H1 (cell line): Measurements from ENCODE around the gene MAN1C1. TPM values are rescaled to one million over a fixed set of nuclear protein-coding genes. Genes with fewer than 3 reads are reported as not detected.

Experiments
- CTCF ChIA-PET: fragments of 300-600 bp; sonication (Branson Sonifier 250); formaldehyde crosslinking; loops from one replicate; lab custom pipeline; 2021; ENCODE audit not compliant: partially characterized antibody; lab: Charles Lee
- POLR2A ChIA-PET: fragments of 300-600 bp; sonication (Branson Sonifier 250); formaldehyde crosslinking; loops from one replicate; lab custom pipeline; 2021; ENCODE audit warnings: inconsistent platforms; ENCODE audit not compliant: partially characterized antibody; lab: Charles Lee
- DNase-seq, 2 experiments: peaks; one replicate each; pipeline versions ENCODE4 v3.0.0 to v3.0.0-alpha.2; 2010 to 2022; ENCODE audit warnings: low spot score in 2 of 2, low read depth in 1 of 2, mixed read lengths in 1 of 2
- FAIRE-seq: peaks from 2 replicates; lab custom pipeline; 2011; peaks lifted over from hg19 to GRCh38; lab: Jason Lieb, UNC
- H2AFZ ChIP-seq: 2 replicates; pipeline ENCODE4 v1.8.1; 2012; ENCODE audit warnings: low read length, inconsistent platforms
- H2AK5ac ChIP-seq: 2 replicates; pipeline ENCODE4 v1.6.1; 2013; ENCODE audit warnings: low read depth, low read length
- H2BK120ac ChIP-seq: replicated peaks from 2 replicates; pipeline ENCODE3; 2013; ENCODE audit warnings: low read depth, low read length, inconsistent platforms
- H2BK12ac ChIP-seq: 2 replicates; pipeline ENCODE4 v1.6.1; 2013; ENCODE audit warnings: low read depth, low read length
- H2BK15ac ChIP-seq: 2 replicates; pipeline ENCODE4 v1.6.1; 2013; ENCODE audit warnings: low read length
- H2BK20ac ChIP-seq: 2 replicates; pipeline ENCODE4 v1.6.1; 2013; ENCODE audit warnings: low read length
- H2BK5ac ChIP-seq: 2 replicates; pipeline ENCODE4 v1.6.1; 2013; ENCODE audit warnings: low read depth, low read length
- H3K14ac ChIP-seq: 2 replicates; pipeline ENCODE4 v1.6.1; 2013; ENCODE audit warnings: inconsistent platforms; ENCODE audit not compliant: insufficient read length
- H3K18ac ChIP-seq: 2 replicates; pipeline ENCODE4 v1.6.1; 2013; ENCODE audit warnings: low read length; ENCODE audit errors: extremely low read depth
- H3K23ac ChIP-seq: 2 replicates; pipeline ENCODE4 v1.6.1; 2013; ENCODE audit warnings: inconsistent platforms; ENCODE audit not compliant: insufficient read length
- H3K23me2 ChIP-seq: 2 replicates; pipeline ENCODE4 v1.6.1; 2013; ENCODE audit warnings: low read depth, low read length
- H3K27ac ChIP-seq: 2 replicates; pipeline ENCODE4 v1.6.1; 2011; ENCODE audit warnings: low read depth, low read length, inconsistent platforms
- H3K27me3 ChIP-seq, 4 experiments: replicated peaks in 1 of 4; 1 replicate in 1 of 4; 2 replicates in 3 of 4; pipeline versions ENCODE4 v1.6.1 to v1.8.1; 2011 to 2013; ENCODE audit warnings: low read length in 3 of 4, mild to moderate bottlenecking in 3 of 4, inconsistent platforms in 2 of 4, mixed read lengths in 2 of 4, moderate library complexity in 1 of 4; ENCODE audit not compliant: control insufficient read depth in 3 of 4, insufficient read depth in 3 of 4; ENCODE audit errors: extremely low read depth in 1 of 4
- H3K36me3 ChIP-seq, 4 experiments: 2 replicates each; pipeline versions ENCODE4 v1.6.1 to v1.8.1; 2011 to 2013; ENCODE audit warnings: mild to moderate bottlenecking in 4 of 4, low read length in 3 of 4, moderate library complexity in 2 of 4, control low read depth in 1 of 4, inconsistent platforms in 1 of 4; ENCODE audit not compliant: insufficient read depth in 4 of 4, control insufficient read depth in 2 of 4
- H3K4ac ChIP-seq: replicated peaks from 2 replicates; pipeline ENCODE3; 2013; ENCODE audit warnings: low read length, low read depth, mixed read lengths, inconsistent platforms; ENCODE audit not compliant: insufficient read length
- H3K4me1 ChIP-seq, 4 experiments: replicated peaks in 1 of 4; 1 replicate in 1 of 4; 2 replicates in 3 of 4; pipeline versions ENCODE4 v1.6.1 to v1.8.1; 2011 to 2013; ENCODE audit warnings: low read length in 3 of 4, inconsistent platforms in 2 of 4, mixed read lengths in 1 of 4; ENCODE audit not compliant: insufficient read depth in 4 of 4, control insufficient read depth in 3 of 4
- H3K4me2 ChIP-seq, 2 experiments: 2 replicates each; pipeline versions ENCODE4 v1.6.1 to v1.8.1; 2011 to 2013; ENCODE audit warnings: low read depth in 2 of 2, low read length in 2 of 2, control low read depth in 1 of 2, inconsistent platforms in 1 of 2, mild to moderate bottlenecking in 1 of 2; ENCODE audit not compliant: insufficient read depth in 1 of 2
- H3K4me3 ChIP-seq, 4 experiments: fragments of 200-600, 300-600 bp in 1 of 4; sonication (generic), shearing (Covaris generic), sonication (Bioruptor Twin) in 1 of 4; 2 replicates each; pipeline versions ENCODE4 v1.5.1 to v1.8.1; 2011 to 2016; ENCODE audit warnings: low read length in 4 of 4, low read depth in 3 of 4, control low read depth in 2 of 4, inconsistent platforms in 2 of 4, mild to moderate bottlenecking in 2 of 4, mixed read lengths in 1 of 4, moderate library complexity in 1 of 4; ENCODE audit not compliant: insufficient read depth in 2 of 4; ENCODE audit errors: extremely low read depth in 1 of 4
- H3K56ac ChIP-seq: replicated peaks from 2 replicates; pipeline ENCODE3; 2013; ENCODE audit warnings: low read depth, mild to moderate bottlenecking, mixed read lengths, low read length, inconsistent platforms; ENCODE audit not compliant: insufficient read length
- H3K79me1 ChIP-seq: 2 replicates; pipeline ENCODE4 v1.6.1; 2013; ENCODE audit warnings: low read depth, low read length, control low read depth
- H3K79me2 ChIP-seq, 2 experiments: 2 replicates each; pipeline versions ENCODE4 v1.6.1 to v1.8.1; 2012 to 2013; ENCODE audit warnings: low read length in 2 of 2, mild to moderate bottlenecking in 2 of 2, inconsistent platforms in 1 of 2; ENCODE audit not compliant: insufficient read depth in 2 of 2, control insufficient read depth in 1 of 2
- H3K9ac ChIP-seq, 4 experiments: replicated peaks in 1 of 4; 1 replicate in 1 of 4; 2 replicates in 3 of 4; pipeline versions ENCODE4 v1.6.1 to v1.8.1; 2011 to 2013; ENCODE audit warnings: low read depth in 3 of 4, low read length in 3 of 4, control low read depth in 2 of 4, mild to moderate bottlenecking in 2 of 4, moderate library complexity in 2 of 4, inconsistent platforms in 1 of 4; ENCODE audit errors: extremely low read depth in 1 of 4
- H3K9me3 ChIP-seq, 2 experiments: 2 replicates each; pipeline versions ENCODE4 v1.6.1 to v1.8.1; 2012 to 2013; ENCODE audit warnings: mild to moderate bottlenecking in 2 of 2, moderate library complexity in 2 of 2, control low read depth in 1 of 2, inconsistent platforms in 1 of 2, low read depth in 1 of 2, low read length in 1 of 2, mixed read lengths in 1 of 2; ENCODE audit not compliant: insufficient read depth in 2 of 2
- H4K20me1 ChIP-seq, 2 experiments: replicated peaks in 1 of 2; 2 replicates each; pipeline versions ENCODE3 to v1.8.1; 2011 to 2013; ENCODE audit warnings: inconsistent platforms in 2 of 2, low read length in 2 of 2, mild to moderate bottlenecking in 1 of 2; ENCODE audit not compliant: insufficient read depth in 2 of 2, control insufficient read depth in 1 of 2
- H4K5ac ChIP-seq: 2 replicates; pipeline ENCODE4 v1.6.1; 2013; ENCODE audit warnings: low read length, low read depth, mixed read lengths, inconsistent platforms; ENCODE audit not compliant: insufficient read length
- H4K8ac ChIP-seq: 2 replicates; pipeline ENCODE4 v1.8.0; 2013; ENCODE audit warnings: mild to moderate bottlenecking, moderate library complexity, low read length, inconsistent platforms; ENCODE audit not compliant: insufficient read depth; ENCODE audit errors: extremely low read depth
- H4K91ac ChIP-seq: replicated peaks from 2 replicates; pipeline ENCODE3; 2013; ENCODE audit warnings: low read length, mixed read lengths, inconsistent platforms; ENCODE audit not compliant: insufficient read length
- NRF1 ChIP-seq: IDR thresholded peaks from 2 replicates; pipeline ENCODE4 v1.6.1; 2011; ENCODE audit warnings: mild to moderate bottlenecking, low read depth, low read length, improper control_type of control experiment
- RNF2 ChIP-seq: fragments of 200-900, 300-1000 bp; sonication (generic); IDR thresholded peaks from 2 replicates; pipeline ENCODE4 v1.7.1; 2016; ENCODE audit warnings: borderline replicate concordance, low read depth, mild to moderate bottlenecking, antibody characterized with exemption, low read length; ENCODE audit not compliant: poor library complexity, severe bottlenecking; ENCODE audit errors: missing control alignments
- SUZ12 ChIP-seq: fragments of 200-600 bp; sonication (generic); IDR thresholded peaks from 2 replicates; pipeline ENCODE4 v1.6.1; 2012; ENCODE audit warnings: mild to moderate bottlenecking, inconsistent platforms, low read length, moderate library complexity, mixed read lengths
- TCF12 ChIP-seq: IDR thresholded peaks from 2 replicates; pipeline ENCODE4 v1.6.1; 2011; ENCODE audit warnings: low read depth, mild to moderate bottlenecking, low read length
- WGBS, 2 experiments: shearing (Covaris generic) in 1 of 2; methylation state at CpG; one replicate each; pipeline versions ENCODE4 v1.1.6 to v1.1.7; 2013 to 2015; ENCODE audit warnings: low lambda C conversion rate in 2 of 2, mixed read lengths in 2 of 2, inconsistent platforms in 1 of 2, low coverage in 1 of 2, missing lambda C conversion rate in 1 of 2; ENCODE audit not compliant: insufficient replicate concordance in 2 of 2, insufficient coverage in 1 of 2, insufficient read length in 1 of 2; ENCODE audit errors: extremely low coverage in 1 of 2, missing lambda C conversion rate in 1 of 2; 5-methylcytosine and 5-hydroxymethylcytosine counted together
- polyA plus RNA-seq, 7 experiments: library from polyadenylated mRNA; depleted of rRNA in 3 of 7; stranded (reverse) in 5 of 7; unstranded in 2 of 7; fragments of >200 nt in 5 of 7; fragments of 200-250 nt in 2 of 7; gene quantifications; 1 replicate in 5 of 7; 2 replicates in 1 of 7; 4 replicates in 1 of 7; pipeline versions ENCODE4 v1.2.1 to v1.2.3, GENCODE V29; 2011 to 2013; ENCODE audit warnings: missing spikeins in 2 of 7, mixed read lengths in 2 of 7
- total RNA-seq: library from RNA; stranded (reverse); fragmentation: NEBNext Ultra II Directional; extraction: Animal tissue kit (Norgen Biotek cat#: 25700); gene quantifications from 2 replicates; pipeline ENCODE4 v1.2.1, GENCODE V29; 2021

Gene MAN1C1
- total and polyA plus RNA-seq, 2 of the 8 experiments (the other 6 are each of a cell fraction or from before 2014, with no cell fraction given), result 7.8 to 15.2 TPM

DNA sequence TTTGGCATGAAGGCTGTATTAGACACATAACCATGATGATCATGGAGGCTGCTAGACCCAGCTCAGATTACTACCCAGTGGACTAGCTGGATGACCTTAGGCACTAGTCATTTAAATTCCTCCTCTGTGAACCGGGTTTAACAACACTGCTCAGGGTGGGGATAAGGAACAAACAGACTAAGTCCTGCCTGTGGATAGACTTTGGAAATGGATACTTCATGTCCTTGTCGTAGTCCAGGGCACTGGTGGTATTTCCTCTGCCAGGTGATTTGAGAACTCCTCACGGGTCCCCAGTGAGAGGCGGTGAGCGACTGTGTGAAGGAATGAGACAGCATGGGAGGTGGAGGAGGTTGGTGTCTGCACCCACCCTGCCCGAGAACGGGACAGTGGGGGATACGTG, 110.5 kb downstream of the MAN1C1 start:
- Histone ChIP-seq H3K56ac (no peak overlapping the region), H2BK12ac (peak overlapping the region; percentile 6; the same call in 1 of the 2 replicates), H4K20me1 (no peaks in the 10 kb centered on the region), H3K36me3 (no peaks in the 10 kb centered on the region), H3K4me2 (no peak overlapping the region), H3K79me2 (no peaks in the 10 kb centered on the region), H3K79me1 (no peaks in the 10 kb centered on the region), H2AK5ac (peak overlapping the region; percentile 66; the same call in 1 of the 2 replicates), H3K18ac (0 out of 2 replicates have a peak overlapping the region, but pooled peaks have one; percentile 15), H2BK5ac (0 out of 2 replicates have a peak overlapping the region, but pooled peaks have one; percentile 13), H3K14ac (no peak overlapping the region), H3K27ac (no peak overlapping the region), H4K91ac (peak overlapping the region; percentile 41), H3K23ac (no peak overlapping the region), H2BK15ac (peak overlapping the region; percentile 6; the same call in 1 of the 2 replicates), H3K4me1 (peaks cover 9 to 25% (median 17%) of the 10 kb centered on the region in 4 experiments), H2BK20ac (peak overlapping the region; percentile 75; the same call in 1 of the 2 replicates), H3K23me2 (no peaks in the 10 kb centered on the region), H2AFZ (no peak overlapping the region), H3K9ac (no peak overlapping the region), H2BK120ac (no peak overlapping the region), H4K5ac (no peak overlapping the region), H3K4me3 (no peak overlapping the region), H3K27me3 (no peaks in the 10 kb centered on the region), H4K8ac (no peak overlapping the region), H3K4ac (no peak overlapping the region), H3K9me3 (no peaks in the 10 kb centered on the region)
- ChIA-PET POLR2A (interaction anchor here (0.6 to 2.7 kb wide), 4 partner anchors 12 to 133 kb away, joined by 3 to 13 read pairs (median 4); no protein-coding TSS in a partner anchor), CTCF (interaction anchor here (0.6 to 7.8 kb wide), 15 partner anchors 10 to 207 kb away, joined by 3 to 53 read pairs (median 3); no protein-coding TSS in a partner anchor)
- TF ChIP-seq RNF2, result no peak
- TF ChIP-seq SUZ12, result no peak
- TF ChIP-seq TCF12, result no peak
- no peak for TF ChIP-seq NRF1
- no peak for FAIRE-seq
- DNase-seq, result no peak
- WGBS, 2 experiments, result 86% methylated on average over 8 of the region's 8 CpGs; no CpG with 5 or more reads in 1 of the 2 experiments
